ENCODE results near the gene INTS2.
A peak's percentile ranks its signal among the peaks of the same experiment; 100 is the strongest.

Gene INTS2

DNA sequence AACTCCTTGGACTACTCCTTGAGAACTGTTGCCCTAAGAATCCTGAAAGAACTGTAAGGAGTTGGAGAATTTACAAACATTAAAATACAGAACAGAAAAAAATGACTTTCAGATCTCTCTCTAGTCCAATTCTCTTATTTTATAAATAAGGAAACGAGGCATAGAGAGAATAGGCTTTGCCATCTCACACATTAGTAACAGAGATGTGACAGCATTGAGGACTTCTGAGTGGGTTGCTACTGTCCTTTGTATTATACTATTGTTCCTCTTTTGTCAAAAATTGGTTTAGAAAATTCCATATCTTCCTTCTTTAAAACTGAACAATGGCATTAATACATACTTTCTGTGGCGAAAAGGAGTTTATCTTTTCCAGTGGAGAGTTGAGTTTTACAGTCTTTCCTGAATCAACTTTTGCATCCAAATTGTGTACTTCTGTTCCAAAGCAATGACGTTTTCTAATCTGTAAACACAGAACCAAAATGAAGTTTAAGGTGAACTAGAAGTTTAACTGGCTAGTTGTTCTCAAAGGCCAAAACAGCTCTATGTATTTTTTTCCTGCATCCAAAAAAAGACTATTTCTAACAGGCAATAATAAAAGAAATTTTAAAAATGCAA lies 80.9 kb downstream of the INTS2 start:
- DNase-seq (ENCODE audit: low read depth) = no peak
- no peak overlapping the region for H3K4me3 ChIP-seq (ENCODE audit: low read length)
- TF ChIP-seq, protein P1, sequence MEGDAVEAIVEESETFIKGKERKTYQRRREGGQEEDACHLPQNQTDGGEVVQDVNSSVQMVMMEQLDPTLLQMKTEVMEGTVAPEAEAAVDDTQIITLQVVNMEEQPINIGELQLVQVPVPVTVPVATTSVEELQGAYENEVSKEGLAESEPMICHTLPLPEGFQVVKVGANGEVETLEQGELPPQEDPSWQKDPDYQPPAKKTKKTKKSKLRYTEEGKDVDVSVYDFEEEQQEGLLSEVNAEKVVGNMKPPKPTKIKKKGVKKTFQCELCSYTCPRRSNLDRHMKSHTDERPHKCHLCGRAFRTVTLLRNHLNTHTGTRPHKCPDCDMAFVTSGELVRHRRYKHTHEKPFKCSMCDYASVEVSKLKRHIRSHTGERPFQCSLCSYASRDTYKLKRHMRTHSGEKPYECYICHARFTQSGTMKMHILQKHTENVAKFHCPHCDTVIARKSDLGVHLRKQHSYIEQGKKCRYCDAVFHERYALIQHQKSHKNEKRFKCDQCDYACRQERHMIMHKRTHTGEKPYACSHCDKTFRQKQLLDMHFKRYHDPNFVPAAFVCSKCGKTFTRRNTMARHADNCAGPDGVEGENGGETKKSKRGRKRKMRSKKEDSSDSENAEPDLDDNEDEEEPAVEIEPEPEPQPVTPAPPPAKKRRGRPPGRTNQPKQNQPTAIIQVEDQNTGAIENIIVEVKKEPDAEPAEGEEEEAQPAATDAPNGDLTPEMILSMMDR (conservative IDR thresholded peaks at IDR 0.05; ENCODE audit: low read depth, low read length) = no peak

DNA sequence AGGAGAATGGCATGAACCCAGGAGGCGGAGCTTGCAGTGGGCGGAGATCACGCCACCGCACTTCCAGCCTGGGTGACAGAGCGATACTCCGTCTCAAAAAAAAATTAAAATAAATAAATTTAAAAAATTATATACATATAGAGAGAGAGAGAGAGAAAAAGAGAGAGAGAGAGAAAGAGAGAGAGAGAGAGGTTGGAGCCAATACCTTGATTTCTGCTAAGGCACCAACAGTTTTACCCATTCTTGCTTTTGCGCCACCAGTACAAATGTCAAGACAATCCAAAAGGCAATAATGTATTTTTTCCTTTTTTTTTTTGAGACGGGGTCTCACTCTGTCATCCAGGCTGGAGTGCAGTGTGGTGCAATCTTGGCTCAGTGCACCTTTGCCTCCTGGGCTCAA lies 81.7 kb downstream of the INTS2 start:
- DNase-seq (ENCODE audit: low read depth) = no peak
- H3K4me3 ChIP-seq (ENCODE audit: low read length) = no peak overlapping the region
- TF ChIP-seq, protein P1 (conservative IDR thresholded peaks at IDR 0.05; ENCODE audit: low read depth, low read length) = no peak

DNA sequence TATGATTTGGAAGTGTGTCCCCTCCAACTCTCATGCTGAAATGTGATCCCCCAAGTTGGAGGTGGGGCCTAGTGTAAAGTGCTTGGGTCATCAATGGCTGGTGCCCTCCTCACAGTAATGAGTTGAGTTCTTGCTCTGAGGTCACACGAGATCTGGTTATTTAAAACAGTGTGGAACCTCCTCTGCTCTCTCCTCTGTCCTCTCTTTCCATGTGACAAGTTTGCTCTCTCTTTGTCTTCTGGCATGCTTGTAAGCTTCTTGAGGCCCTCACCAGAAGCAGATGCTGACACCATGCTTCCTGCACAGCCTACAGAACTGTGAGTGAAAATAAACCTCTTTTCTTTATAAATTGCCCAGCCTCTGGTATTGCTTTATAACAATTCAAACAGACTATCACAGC lies 84.3 kb downstream of the INTS2 start:
- DNase-seq (ENCODE audit: low read depth) = no peak
- no peak overlapping the region for H3K4me3 ChIP-seq (ENCODE audit: low read length)
- TF ChIP-seq, protein P1 (conservative IDR thresholded peaks at IDR 0.05; ENCODE audit: low read depth, low read length) = no peak

DNA sequence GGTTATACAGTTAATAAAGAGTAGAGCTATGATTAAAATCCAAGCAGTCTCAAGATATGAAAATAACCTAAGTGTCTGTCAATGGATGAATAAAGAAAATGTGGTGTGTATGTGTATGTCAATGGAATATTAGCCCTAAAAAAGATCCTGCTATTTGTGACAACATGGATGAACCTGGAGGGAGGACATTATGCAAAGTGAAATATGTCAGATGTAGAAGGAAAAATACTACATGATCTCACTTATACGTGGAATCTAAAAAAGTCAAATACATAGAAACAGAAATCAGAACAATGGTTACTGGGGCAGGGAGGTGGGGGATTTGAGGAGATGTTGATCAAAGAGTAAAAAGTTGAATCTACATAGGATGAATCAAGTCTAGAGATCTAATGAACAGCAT lies 84.9 kb downstream of the INTS2 start:
- TF ChIP-seq, protein P1 (conservative IDR thresholded peaks at IDR 0.05; ENCODE audit: low read depth, low read length) = no peak
- DNase-seq (ENCODE audit: low read depth) = no peak
- H3K4me3 ChIP-seq (ENCODE audit: low read length) = no peak overlapping the region

DNA sequence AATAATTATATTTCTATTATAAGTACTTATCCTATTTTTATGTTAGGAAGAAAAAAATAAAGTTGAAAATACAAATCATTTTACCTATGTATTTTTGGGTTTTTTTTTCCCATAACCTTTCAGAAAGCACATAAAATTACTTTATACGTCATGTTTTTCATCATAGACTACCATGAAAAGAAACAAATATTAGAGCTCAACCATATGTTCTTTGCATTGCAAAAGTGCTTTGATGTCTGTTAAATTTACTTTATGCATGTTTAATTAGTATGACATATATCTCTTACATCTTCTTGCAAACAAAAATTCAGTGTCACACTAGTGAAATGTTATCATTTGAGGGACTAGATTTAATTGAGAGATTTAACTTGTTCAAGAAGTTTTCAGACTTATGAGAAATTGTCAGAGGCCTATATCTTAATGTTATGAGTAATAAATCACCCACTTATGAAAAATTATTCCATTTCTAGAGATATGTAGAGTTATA lies 88.4 kb downstream of the INTS2 start:
- no peak overlapping the region for H3K4me3 ChIP-seq (ENCODE audit: low read length)
- TF ChIP-seq, protein P1 (conservative IDR thresholded peaks at IDR 0.05; ENCODE audit: low read depth, low read length) = no peak
- no peak for DNase-seq (ENCODE audit: low read depth)

DNA sequence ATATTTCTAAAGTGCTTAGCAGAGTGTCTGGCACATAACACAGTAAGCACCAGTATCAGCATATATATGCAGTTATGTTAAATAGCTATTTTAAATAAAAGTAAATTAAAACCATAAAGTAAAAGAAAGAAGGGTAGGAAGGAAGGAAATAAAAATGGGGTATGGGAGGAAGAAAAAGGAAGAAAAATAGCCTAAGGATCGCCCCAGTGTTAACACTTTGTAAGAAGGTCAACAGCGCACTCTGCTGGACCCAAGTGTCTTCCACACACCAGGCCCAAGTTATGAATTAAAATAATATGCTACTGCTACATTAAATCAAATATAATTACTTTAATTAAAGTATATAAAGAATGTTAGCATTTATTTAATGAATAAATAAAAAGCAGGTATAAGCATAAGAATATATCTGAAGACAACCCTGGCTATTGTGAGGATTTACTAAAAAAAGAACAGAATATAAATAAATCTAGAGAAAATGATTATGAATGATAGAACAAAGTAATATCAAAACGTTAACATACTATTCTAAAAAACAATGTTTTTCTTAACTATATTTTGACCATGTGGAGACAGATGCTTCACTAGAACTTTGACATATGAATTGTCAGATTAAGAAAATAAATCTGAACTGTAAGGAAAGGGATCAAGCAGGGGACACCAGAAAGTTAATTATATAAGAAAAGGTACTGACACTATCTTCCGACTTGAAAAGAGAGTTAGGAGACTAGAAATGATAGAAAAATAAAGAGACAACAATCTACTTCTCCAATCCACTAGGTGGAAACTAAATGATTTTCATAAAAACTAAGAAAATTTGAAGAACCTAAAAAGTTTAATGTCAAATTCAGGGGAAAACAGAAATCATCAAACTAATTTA lies 90.4 kb downstream of the INTS2 start:
- DNase-seq (ENCODE audit: low read depth) = no peak
- H3K4me3 ChIP-seq (ENCODE audit: low read length) = no peak overlapping the region
- TF ChIP-seq, protein P1 (conservative IDR thresholded peaks at IDR 0.05; ENCODE audit: low read depth, low read length) = peak; percentile 84

Measured in retinal pigment epithelial cell (primary cell).